ENCODE measurements around the gene EHF. TPM values are rescaled to one million over a fixed set of nuclear protein-coding genes. Genes with fewer than 3 reads are reported as not detected.
"Not testable (repeated sequence)": the region's sequence is repeated elsewhere in the genome, so short reads cannot be mapped to it uniquely, and the experiment has no call there.

Gene EHF
- total RNA-seq, 1 experiment from 2014 or later = 0.51 TPM

DNA sequence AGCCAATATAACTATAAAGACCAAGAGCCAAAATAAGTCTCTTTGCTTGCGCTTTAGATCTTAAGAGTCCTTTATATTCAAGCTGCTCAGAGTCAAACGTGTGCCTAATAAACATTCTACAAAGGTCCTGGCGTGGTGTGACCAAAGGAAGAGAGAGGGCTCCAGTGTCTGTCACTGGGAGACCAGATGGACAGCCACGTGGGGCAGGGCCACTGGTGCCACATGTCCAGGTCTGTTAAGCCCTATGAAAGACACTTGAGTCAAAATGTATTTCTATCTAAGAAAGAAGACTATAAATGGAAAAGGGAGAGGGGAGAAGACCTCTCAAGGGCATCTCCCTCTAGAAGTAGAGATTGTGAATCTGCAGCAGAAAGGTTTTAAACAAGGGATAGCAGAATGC lies 32.2 kb upstream of the EHF start:
- DNase-seq (ENCODE audit: low read depth, low spot score) (no peak), ATAC-seq (no peak)
- Histone ChIP-seq H3K27ac (ENCODE audit: low read length) (peak overlapping the region; percentile 57; the same call in 1 of the 2 replicates), H3K27me3 (ENCODE audit: control insufficient read depth, insufficient read depth, low read length) (no peaks in the 10 kb centered on the region), H3K4me1 (ENCODE audit: control insufficient read depth, insufficient read depth, low read length) (0 out of 2 replicates have a peak, but pooled peaks cover 3% of the 10 kb centered on the region), H3K4me3 (ENCODE audit: low read depth in 2 of 2, low read length in 2 of 2) (no peak overlapping the region), H3K36me3 (ENCODE audit: control insufficient read depth, insufficient read depth, low read length) (no peaks in the 10 kb centered on the region), H3K9me3 (ENCODE audit: control insufficient read depth, insufficient read depth, low read depth, low read length) (0 out of 2 replicates have a peak, but pooled peaks cover 4% of the 10 kb centered on the region)
- CTCF ChIA-PET = no interaction called here
- in situ Hi-C loops (cut with HindIII; ENCODE audit: low pct_unique_long_range_greater_than_20kb, low sequenced_read_pairs) (no loop called here), intact Hi-C loops (cut with micrococcal nuclease; ENCODE audit: unreplicated experiment) (loop anchor here (5.0 kb wide), 1 partner anchor 804 kb away; no protein-coding TSS in a partner anchor)
- TF ChIP-seq SIN3A (IDR thresholded peaks at IDR 0.05; ENCODE audit: borderline replicate concordance, insufficient read depth, low read depth, low read length) = no peak
- TF ChIP-seq, protein P1, sequence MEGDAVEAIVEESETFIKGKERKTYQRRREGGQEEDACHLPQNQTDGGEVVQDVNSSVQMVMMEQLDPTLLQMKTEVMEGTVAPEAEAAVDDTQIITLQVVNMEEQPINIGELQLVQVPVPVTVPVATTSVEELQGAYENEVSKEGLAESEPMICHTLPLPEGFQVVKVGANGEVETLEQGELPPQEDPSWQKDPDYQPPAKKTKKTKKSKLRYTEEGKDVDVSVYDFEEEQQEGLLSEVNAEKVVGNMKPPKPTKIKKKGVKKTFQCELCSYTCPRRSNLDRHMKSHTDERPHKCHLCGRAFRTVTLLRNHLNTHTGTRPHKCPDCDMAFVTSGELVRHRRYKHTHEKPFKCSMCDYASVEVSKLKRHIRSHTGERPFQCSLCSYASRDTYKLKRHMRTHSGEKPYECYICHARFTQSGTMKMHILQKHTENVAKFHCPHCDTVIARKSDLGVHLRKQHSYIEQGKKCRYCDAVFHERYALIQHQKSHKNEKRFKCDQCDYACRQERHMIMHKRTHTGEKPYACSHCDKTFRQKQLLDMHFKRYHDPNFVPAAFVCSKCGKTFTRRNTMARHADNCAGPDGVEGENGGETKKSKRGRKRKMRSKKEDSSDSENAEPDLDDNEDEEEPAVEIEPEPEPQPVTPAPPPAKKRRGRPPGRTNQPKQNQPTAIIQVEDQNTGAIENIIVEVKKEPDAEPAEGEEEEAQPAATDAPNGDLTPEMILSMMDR (IDR thresholded peaks at IDR 0.05) = no peak
- TF ChIP-seq TCF7L2 (IDR thresholded peaks at IDR 0.05; ENCODE audit: low read depth, low read length) = no peak
- no peak for TF ChIP-seq POLR2AphosphoS5 (IDR thresholded peaks at IDR 0.05; ENCODE audit: low read depth, low read length)
- TF ChIP-seq, protein P2, sequence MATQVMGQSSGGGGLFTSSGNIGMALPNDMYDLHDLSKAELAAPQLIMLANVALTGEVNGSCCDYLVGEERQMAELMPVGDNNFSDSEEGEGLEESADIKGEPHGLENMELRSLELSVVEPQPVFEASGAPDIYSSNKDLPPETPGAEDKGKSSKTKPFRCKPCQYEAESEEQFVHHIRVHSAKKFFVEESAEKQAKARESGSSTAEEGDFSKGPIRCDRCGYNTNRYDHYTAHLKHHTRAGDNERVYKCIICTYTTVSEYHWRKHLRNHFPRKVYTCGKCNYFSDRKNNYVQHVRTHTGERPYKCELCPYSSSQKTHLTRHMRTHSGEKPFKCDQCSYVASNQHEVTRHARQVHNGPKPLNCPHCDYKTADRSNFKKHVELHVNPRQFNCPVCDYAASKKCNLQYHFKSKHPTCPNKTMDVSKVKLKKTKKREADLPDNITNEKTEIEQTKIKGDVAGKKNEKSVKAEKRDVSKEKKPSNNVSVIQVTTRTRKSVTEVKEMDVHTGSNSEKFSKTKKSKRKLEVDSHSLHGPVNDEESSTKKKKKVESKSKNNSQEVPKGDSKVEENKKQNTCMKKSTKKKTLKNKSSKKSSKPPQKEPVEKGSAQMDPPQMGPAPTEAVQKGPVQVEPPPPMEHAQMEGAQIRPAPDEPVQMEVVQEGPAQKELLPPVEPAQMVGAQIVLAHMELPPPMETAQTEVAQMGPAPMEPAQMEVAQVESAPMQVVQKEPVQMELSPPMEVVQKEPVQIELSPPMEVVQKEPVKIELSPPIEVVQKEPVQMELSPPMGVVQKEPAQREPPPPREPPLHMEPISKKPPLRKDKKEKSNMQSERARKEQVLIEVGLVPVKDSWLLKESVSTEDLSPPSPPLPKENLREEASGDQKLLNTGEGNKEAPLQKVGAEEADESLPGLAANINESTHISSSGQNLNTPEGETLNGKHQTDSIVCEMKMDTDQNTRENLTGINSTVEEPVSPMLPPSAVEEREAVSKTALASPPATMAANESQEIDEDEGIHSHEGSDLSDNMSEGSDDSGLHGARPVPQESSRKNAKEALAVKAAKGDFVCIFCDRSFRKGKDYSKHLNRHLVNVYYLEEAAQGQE (IDR thresholded peaks at IDR 0.05; ENCODE audit: insufficient read depth in 1 of 2, low read depth in 2 of 2, low read length in 1 of 2) = no peak
- POLR2A ChIA-PET = no interaction called here
- BruUV-seq (replicated peaks) = no TSS peak

DNA sequence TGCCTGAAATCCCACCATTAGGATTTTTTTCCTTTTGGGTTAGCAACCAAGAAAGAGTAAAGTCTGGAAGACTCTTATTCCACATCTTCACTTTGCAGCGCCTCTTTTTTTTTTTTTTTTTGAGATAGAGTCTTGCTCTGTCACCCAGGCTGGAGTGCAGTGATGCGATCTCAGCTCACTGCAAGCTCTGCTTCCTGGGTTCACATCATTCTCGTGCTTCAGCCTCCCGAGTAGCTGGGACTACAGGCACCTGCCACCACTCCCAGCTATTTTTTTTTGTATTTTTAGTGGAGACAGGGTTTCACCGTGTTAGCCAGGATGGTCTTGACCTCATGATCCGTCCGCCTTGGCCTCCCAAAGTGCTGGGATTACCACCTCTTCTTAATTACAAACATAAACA lies 31.7 kb upstream of the EHF start:
- BruUV-seq (replicated peaks); DNase-seq (ENCODE audit: low read depth, low spot score); POLR2A ChIA-PET; H3K4me1 ChIP-seq (ENCODE audit: control insufficient read depth, insufficient read depth, low read length); H3K4me3 ChIP-seq (ENCODE audit: low read depth in 2 of 2, low read length in 2 of 2); CTCF ChIA-PET; H3K36me3 ChIP-seq (ENCODE audit: control insufficient read depth, insufficient read depth, low read length); ATAC-seq; H3K9me3 ChIP-seq (ENCODE audit: control insufficient read depth, insufficient read depth, low read depth, low read length); H3K27me3 ChIP-seq (ENCODE audit: control insufficient read depth, insufficient read depth, low read length); in situ Hi-C loops (cut with HindIII; ENCODE audit: low pct_unique_long_range_greater_than_20kb, low sequenced_read_pairs); H3K27ac ChIP-seq (ENCODE audit: low read length): not testable (repeated sequence)
- intact Hi-C loops (cut with micrococcal nuclease; ENCODE audit: unreplicated experiment) = loop anchor here (5.0 kb wide), 1 partner anchor 803 kb away; no protein-coding TSS in a partner anchor

DNA sequence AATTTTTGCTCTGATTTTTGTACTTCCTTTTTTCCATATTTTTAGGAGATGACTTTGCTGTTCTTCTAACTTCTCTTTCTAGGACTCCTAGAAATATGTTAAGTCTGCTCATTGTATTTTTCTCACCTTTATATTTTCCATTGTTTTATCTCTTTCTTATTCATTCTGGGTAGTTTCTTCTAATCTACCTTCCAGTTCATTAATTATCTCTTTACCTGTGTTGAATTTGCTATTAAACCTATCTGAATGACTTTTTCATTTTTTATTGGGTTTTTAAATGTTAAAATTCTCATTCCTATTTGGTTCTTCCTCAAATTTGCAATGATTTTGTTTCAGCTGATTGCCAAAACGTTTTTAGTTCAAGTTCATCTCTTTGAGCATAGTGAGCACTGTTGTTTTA lies 27.8 kb upstream of the EHF start:
- intact Hi-C loops (cut with micrococcal nuclease; ENCODE audit: unreplicated experiment) (no loop called here), in situ Hi-C loops (cut with HindIII; ENCODE audit: low pct_unique_long_range_greater_than_20kb, low sequenced_read_pairs) (no loop called here)
- Histone ChIP-seq H3K4me1 (ENCODE audit: control insufficient read depth, insufficient read depth, low read length) (no peaks in the 10 kb centered on the region), H3K27ac (ENCODE audit: low read length) (no peak overlapping the region), H3K27me3 (ENCODE audit: control insufficient read depth, insufficient read depth, low read length) (no peaks in the 10 kb centered on the region), H3K9me3 (ENCODE audit: control insufficient read depth, insufficient read depth, low read depth, low read length) (0 out of 2 replicates have a peak, but pooled peaks cover 4% of the 10 kb centered on the region), H3K4me3 (ENCODE audit: low read depth in 2 of 2, low read length in 2 of 2) (no peak overlapping the region), H3K36me3 (ENCODE audit: control insufficient read depth, insufficient read depth, low read length) (no peaks in the 10 kb centered on the region)
- no TSS peak for BruUV-seq (replicated peaks)
- CTCF ChIA-PET = no interaction called here
- TF ChIP-seq, protein P1 (IDR thresholded peaks at IDR 0.05) = no peak
- TF ChIP-seq TCF7L2 (IDR thresholded peaks at IDR 0.05; ENCODE audit: low read depth, low read length) = no peak
- DNase-seq (ENCODE audit: low read depth, low spot score) (no peak), ATAC-seq (no peak)
- POLR2A ChIA-PET = no interaction called here
